Activated T-cell treated with anti-CD3 and anti-CD28 coated beads for 1 hour (primary cell): ENCODE measurements around the gene LDLRAD4.

Experiments used
- DNase-seq: peaks from one replicate; pipeline ENCODE4 v3.0.0-alpha.2; 2020; ENCODE audit warnings: low read depth

The LDLRAD4 gene

DNA sequence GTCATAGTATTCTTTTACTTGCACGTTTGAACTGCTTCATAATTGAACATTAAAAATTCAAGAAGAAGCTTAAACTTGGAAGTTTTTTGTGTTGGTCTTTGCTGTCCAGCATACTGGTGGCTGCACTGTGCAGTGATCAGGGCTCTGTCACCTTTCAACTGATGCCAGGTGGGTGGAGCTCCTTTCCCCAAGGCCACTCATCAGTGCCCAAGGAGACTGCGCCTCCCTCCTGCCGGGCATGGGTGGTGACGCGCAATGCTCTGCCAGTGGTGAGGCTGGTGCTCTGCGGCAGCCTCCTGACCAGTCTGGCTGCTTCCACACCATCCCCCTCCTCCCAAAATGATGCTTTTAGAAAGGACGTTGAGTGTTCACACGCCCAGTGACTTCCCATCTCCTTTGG lies 16.0 kb upstream of the LDLRAD4 start:
- no peak for DNase-seq

- no peak for DNase-seq
Observed at GRCh38 chr18:13206301-13206700, 12.3 kb upstream of the LDLRAD4 start.

DNA sequence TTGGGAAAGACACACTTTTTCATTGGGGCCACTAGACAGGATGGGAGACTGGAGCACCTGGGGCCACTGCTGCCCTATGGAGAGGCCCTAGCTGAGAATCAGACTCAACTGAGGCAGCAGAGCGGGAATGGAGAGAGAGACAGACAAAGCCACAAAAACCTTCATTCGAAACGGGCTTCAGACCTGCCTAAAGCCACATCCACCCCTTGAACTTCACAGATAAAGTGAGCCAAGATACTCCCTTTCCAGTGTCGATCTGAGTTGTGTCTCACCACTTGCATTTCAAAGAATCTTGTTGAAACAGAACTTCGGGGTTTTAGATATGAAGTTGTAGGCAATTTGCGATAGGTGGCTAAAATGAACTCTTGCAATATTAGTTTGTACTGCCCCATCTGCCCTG lies 11.3 kb upstream of the LDLRAD4 start:
- DNase-seq = no peak

GRCh38 chr18:13211534-13211933 lies 7.0 kb upstream of the LDLRAD4 start:
- DNase-seq = no peak

DNA sequence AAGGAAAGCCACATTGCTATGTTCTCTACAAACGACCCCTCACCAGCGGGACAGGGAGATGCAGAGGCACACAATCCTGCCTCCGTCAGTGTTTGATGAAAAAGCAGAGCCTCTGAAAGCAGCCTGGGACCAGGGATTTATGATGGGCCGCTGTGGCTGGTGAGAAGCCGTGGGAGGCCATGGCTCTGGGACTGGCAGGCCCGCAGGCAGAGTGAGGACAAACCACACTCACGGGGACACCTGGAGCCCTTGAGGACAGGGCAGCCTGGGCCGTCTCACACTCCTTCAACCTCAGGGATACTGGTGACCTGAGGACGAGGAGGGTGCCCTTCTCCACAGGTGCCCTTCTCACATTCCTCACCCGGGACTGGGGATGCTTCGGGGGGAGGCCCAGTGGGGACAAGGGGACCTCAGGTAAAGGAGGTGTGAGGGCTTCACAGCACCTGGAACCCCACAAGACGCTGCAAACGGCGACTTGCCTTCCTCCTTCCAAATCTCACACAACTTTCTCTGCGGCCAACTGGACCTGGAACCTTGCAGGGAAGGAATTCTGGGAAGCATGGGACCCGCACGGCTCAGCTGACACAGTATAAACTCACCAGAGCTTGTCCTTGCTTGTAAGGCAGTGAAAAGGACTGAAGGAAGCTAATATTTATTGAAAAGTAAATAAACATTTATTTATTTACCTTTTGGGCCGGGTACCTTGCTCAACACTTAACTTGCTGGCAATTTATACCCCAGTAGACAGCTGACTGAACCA lies 5.3 kb upstream of the LDLRAD4 start:
- DNase-seq = no peak

DNA sequence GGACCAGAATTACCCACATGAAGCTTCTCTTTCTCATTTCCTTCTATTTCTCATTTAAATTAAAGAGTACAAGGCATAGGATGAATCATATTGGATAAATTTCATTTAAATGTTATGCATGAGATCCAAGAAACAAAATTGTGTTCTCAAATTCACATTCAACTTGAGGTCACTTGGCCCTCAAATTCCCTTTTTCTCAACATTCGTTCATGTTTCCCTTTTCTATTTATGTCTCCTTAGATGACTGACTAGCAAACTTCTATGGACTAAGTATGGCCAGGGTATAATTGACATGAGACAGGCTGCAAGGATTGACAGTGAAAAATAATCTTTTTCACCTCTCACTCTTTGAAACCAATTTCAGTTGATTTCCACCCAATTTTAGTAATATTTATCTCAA lies 4.0 kb upstream of the LDLRAD4 start:
- DNase-seq = no peak

DNA sequence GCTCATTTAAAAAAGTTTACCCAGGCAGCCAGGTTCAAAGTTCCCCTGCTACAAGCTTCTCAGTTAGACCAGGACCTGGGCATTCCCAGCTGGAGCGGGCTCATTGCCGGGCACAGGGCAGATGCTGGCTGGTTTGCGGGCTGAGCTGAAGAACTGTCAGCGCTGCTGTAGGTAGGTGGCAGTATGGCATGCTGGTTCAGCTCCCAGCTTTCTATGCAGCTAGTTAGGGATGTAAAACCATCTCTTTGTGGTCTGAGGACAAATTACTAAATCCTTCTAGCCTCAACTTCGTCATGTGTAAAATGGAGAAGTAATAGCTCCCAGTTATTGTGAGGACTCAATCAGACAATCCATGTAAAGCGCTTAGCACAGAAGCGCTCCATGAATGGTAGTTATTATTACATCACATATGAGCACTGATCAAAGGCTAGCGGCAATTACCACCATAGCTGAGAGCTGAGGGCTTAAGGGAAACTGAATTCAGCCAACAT lies 2.4 kb upstream of the LDLRAD4 start:
- peak; percentile 42 for DNase-seq

GRCh38 chr18:13216711-13217465 lies 1.7 kb upstream of the LDLRAD4 start:
- peak; percentile 27 for DNase-seq

DNA sequence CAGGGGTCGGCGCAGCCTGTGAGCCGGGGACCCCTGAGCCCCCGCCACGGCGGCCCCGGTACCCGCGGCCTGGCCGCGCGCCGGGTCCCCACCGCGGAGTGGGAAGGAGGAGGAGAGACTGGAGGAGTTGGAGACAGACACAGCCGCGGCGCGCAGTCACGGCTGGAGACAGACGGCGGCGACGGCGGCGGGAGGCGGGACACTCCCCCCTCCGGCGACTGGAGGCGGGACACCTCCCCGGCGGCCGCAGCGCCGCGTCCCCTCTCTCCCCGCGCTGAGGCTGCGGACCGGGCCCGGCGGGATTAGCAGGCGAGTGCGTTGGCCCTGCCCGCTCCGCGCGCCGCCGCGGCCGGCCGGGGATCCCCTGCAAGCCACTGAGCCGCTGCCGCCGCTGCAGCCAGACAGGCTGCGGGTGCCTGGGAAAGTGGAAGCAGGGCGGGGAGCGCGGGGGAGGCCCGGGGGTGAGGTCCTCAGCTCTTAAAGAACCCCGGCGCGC lies 1.0 kb upstream of the LDLRAD4 start:
- DNase-seq = peak; percentile 36

DNA sequence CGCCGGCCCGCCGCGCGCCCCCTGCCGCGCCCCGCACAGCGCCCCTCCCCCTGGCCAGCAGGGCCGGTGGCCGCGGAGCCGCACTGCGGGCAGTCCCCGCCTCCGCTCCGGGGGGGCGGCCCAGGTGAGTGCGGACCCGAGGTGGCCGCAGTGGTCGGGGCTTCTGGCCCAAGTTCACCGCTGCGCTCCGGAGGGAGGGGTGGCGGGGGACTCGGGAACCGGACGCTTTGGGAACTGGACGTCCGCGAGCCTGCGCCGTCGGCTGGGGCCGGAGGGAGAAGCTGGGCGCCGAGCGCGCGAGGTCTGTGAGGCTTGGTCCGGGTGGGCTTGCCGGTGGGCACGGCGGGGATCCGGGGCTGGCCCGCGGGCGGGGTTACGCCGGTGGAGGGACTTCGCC lies 591 bp upstream of the LDLRAD4 start:
- no peak for DNase-seq

- DNase-seq = no peak
Observed at GRCh38 chr18:13218997-13219396, 437 bp downstream of the LDLRAD4 start.

DNA sequence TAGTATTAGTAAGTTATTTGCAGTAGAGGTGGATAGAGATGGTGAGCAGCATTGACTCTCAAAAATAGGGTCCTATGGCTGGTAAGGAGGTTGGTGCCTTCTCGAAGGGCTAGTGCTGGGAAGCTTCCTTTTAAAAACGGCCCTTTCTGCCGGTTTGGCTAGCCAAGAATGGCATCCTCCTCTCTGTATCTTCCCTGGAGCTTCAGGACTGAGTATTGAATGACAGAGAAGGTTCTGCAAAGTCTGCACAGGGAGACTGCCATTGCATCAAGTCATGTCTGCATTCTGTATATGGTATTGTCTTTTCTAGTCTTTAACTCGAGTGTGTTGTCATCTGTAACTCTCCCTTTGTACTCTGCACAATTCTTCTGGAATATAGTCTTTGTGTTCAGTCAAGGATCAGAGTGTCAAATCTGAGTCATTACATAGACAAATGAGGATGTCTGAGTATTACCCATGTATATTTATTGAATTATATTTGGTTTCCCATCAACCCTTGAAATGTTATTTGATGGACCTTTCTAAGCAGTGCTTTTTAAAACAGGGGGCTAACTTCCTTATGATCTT lies 1.1 kb downstream of the LDLRAD4 start:
- no peak for DNase-seq

GRCh38 chr18:13220361-13220991 lies 1.9 kb downstream of the LDLRAD4 start:
- no peak for DNase-seq

GRCh38 chr18:13221869-13222855 lies 3.6 kb downstream of the LDLRAD4 start:
- no peak for DNase-seq

DNA sequence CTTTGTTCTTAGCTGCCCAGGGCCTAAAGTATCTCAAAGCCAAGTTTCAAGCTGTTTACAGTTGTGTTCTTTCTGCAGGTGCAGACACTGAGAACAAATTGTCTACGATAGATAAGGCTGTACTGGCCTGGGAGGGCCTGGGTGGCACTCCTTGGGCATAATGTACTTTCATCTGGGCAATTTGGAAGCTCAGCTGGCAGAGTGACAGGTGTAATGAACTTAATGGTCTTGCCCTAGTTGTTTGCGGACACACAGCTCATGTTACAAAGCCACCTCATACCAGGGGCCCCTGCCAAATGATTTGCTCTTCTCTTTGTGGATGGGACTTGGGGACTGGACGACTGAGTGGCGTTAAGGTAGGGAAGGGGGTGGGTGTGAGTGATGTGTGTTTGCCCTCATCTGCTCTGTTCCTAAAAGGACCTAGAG lies 4.3 kb downstream of the LDLRAD4 start:
- no peak for DNase-seq

DNA sequence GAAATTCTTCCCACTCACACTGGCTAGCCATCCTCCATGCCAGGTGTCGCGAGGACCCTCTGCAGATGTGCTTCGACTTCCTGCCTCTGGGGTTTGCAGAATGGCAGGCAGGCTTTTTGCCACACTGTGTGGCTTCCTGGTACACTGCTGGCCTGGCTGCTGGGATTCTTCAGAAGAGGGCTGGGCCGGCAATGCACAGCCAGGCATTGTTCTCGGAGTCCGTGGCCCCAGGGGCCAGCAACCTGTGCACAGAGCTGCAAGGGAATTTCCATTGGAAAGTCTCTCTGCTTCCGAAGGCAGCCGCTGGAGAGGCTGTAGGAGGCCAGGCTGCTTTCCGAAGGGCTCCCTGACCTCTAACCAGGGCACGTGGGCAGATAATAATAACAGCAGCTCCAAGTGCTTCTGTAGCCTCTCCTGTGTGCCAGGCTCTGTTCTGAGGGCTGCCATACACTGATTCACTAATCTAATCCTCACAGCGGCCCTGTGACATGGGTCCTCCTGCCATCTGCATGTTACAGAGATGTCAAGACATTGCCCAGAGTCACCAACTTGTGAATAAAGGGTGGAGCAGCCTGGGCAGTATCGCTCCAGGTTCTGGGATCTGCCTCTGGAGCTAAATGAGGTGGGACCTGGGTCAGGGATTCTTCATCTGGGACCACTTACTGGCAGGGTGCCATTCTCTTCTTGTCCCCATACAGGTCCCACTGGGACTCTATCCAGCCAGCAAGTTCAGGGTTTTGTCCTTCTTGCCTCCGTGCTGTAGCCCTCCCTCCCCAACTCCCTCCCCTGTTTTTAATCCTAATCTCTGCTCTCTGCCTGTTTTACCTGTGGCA lies 5.0 kb downstream of the LDLRAD4 start:
- no peak for DNase-seq

DNA sequence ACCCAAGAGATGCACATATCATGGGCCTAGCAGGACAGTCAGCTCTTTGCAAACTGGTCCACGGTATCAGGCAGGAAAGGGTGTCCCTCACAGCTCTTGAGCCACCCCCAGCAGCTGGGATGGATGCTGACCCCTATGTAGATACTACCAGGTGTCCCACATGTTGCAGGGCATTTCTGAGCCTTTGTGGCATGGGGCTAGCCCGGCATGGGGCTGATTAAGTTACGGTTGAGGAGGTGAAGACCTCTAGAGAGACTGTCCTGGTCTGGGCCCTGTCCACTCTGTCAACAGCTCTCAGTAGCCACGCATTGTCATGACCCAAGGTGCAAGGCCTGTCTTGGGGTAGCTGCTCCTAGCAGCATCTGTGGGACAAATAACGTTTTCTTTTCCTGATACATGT lies 6.7 kb downstream of the LDLRAD4 start:
- no peak for DNase-seq

DNA sequence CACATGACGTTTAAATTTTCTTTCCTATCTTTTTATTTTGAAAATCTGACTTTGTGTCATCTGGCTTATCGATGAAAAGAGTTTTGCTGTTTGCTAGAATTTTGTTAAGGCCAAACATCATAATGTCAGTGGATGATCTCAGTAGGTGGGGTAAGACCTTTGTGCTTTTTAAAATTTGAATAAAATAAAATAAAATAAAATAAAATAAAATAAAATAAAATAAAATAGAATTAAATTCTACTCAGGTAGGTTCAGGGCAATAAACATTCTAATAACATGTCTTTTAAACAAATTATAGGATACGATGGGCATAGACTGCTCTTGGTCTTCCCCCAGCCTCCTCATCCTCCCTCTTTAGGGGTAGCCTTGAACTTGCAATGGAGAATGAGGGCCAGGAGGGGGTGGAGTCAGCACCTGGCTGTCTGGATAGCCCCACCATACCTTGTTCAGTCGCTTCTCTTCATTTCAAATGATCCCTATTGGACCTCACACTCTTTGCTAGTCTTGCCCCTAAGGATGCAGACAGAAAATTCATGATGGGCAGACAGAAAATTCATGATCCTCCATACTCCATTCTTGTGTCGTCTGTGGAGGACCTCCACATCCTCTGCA lies 8.1 kb downstream of the LDLRAD4 start:
- no peak for DNase-seq

- no peak for DNase-seq
Observed at GRCh38 chr18:13227910-13228309, 9.3 kb downstream of the LDLRAD4 start.
